Pulmonary artery endothelial cell (primary cell): ENCODE measurements around the gene CAMK2D. TPM values are rescaled to one million over a fixed set of nuclear protein-coding genes. Genes with fewer than 3 reads are reported as not detected.
A peak's percentile ranks its signal among the peaks of the same experiment; 100 is the strongest.

Source experiments
- DNase-seq: peaks from one replicate; pipeline ENCODE4 v3.0.0-alpha.2; 2011; ENCODE audit warnings: low read depth, low spot score
- total RNA-seq: library from RNA; depleted of rRNA; stranded (reverse); fragments of >200 nt; gene quantifications from 2 replicates; pipeline ENCODE4 v1.2.3, GENCODE V29; 2014

CAMK2D gene
- total RNA-seq, 1 donor from 2014 or later, result 38.1 TPM

DNA sequence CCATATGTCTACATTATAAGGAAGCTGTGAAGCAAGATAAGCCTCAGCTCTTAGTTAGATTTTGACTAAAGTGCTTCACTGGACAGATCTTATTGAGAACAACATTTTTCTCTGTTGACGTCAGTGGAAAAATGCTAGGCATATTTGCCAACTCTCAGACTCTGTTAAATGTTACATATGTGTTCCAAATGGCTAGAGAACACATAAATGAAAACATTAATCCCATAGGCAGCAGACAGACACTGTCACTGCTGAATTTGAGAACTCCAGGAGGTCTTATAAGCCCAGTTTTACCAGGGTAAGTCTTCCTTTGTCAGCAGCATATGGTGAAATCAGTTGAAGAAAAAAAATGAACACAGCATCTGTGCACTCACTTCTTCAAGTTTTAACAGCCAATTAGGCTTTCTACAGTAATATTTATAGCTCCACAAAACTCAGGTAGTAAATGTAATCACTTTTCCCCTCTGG is 186.9 kb downstream of the CAMK2D start:
- DNase-seq, result peak; percentile 37

DNA sequence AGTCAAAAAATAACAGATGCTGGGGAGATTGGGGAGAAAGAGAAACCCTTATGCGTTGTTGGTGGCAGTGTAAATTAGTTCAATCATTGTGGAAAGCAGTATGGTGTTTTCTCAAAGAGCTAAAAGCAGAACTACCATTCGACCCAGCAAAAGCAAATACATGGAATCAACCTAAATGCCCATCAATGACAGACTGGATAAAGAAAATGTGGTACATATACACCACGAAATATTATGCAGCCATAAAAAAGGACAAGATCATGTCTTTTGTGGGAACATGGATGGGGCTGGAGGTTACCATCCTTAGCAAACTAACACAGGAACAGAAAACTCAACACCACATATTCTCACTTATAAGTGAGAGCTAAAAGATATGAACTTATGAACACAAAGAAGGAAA is 188.9 kb downstream of the CAMK2D start:
- DNase-seq, result no peak

DNA sequence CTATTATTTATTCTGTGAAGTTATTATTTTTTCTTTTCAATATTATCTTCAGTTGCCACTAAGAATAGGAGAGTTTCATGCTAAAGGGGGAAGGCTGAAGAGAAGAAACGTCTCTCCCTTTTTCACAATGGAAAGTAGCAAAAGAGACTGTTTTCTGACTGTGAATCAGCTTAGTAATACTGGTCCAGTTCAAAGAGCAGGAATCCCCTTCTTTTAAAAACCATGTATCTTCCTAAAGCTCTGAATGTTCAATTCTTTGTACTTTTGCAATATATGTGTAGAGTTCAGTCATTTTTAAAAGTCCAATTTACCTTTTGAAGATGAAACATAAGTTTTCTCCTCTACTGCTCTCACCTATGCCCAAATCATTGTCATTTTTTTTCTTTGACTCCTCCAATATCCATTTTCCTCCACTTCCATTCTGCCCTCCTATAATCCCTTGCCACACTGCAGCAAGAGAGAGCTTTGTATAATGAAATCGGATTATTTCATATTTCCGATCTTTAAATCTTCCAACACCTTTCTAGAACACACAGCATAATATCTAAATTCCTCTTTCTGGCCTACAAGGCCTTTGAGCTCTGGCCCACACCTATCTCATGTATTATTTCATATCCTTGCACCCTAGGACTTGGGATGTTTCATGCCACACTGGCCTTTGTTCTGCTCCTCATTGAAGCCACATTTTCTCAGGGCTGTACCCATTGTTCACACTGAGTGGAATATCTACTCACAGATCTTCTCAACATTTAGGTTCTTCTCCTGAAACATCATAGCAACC is 195.3 kb downstream of the CAMK2D start:
- DNase-seq, result no peak

DNA sequence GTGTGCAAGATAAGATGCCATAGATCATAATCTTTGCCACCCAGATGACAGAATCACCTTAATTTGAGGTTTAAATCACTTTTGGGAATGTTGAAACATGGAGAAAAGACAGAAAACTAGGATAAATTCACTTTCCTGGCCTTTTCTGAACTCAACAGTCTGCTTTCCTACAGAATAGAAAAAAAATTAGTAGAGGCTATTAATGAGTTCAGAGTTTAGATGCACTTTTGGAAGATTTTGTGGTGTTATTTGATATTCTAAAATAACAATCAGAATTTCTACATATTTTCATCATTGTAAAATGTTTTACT is 195.9 kb downstream of the CAMK2D start:
- no peak for DNase-seq

DNA sequence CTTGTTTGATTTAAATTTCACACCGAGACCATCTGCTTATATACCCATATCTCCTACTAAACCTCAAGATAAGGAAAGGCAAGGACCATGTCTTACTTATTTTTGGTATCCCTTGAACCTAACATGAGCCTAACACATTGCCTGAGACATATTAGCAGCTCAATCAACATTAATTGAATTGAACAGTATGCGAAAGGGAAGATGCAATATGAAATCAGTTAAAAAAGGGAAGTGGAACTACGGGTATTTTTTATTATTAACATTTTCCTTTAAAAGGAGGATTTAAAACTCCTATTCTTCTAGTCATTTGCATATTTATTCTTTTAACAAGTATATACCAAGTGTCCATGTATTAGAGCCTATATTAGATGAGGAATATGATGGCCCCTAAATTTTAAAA is 197.0 kb downstream of the CAMK2D start:
- no peak for DNase-seq

DNA sequence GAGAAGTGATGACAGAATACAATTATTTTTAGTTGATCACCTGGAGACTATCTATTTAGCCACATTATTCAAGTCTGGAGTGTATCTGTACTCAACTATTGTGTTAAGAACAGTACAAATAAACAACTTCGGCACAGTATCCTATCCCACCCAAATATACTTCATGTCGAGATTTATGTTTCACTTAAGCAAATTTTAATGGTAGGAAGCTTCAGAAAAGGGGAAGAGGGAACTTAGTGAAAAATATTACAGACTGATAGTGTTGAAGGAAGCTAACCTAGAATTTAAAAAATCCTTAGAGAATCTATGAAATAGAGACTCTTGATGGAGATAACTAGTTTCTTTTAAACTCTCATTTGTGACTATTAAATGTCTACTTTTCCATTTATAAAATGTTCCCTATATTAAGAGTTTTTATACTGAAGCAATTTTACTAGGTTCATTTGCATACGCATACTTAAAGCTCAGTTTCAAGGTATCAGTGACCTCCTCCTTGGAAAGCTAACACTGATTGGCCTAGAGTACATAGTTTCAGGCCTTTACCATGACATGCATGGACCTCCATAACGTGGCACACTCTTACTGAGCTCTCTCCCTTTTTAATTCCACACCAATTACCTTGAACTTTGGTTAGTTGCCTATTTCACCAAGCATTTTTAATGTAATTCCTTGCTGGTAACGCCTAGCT is 197.7 kb downstream of the CAMK2D start:
- DNase-seq, result no peak

DNA sequence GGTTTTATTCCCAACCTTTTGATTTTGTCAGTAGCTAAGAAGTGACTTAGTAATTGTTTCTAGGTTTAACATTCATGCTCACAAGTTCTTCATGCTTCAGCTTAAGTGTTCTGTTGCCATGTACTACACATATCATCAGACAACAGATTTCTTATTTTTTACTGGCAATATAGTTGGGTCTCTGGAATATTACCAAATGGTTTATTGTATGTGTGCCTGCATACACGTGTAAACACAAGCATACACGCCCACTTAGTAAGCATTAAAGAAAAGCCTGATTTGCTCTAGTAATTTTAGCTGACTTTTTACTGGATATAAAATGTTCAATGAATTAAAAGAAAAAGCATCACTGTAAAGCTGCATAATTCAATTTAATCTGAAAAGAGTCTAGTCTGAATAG is 199.8 kb downstream of the CAMK2D start:
- no peak for DNase-seq

DNA sequence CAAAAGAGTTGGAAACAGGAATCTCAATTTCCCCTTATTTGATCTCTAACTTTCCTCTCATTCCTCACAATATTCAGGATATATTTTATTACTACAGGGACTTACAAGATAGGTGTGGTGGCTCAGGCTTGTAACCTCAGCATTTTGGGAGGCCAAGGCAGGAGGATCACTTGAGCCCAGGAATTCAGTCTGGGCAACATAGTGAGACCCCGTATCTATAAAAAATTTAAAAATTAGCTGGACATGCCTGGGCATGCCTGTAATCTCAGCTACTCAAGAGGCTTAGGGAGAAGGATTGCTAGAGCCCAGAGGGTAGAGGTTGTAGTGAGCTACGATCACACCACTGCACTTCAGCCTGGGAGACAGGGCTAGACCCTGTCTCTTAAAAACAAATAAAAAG is 200.4 kb downstream of the CAMK2D start:
- no peak for DNase-seq

DNA sequence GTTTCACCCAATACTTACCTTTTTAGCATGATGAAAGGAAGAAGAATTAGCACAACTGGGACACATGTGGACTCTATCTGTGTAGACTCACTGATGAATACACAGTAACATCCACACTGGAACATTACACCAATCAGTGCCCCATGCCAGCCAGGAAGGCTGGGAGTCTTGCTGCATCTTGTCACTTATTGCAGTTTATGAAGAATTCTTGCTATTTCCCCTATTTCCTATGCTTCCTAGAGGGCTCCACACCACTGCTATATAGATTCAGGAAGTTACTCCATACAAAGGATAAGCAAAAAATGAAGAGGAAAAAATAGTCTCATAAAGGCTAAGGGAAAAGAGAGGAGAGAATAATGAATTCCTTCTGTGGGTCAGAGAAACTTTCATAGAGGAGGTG is 201.0 kb downstream of the CAMK2D start:
- no peak for DNase-seq

DNA sequence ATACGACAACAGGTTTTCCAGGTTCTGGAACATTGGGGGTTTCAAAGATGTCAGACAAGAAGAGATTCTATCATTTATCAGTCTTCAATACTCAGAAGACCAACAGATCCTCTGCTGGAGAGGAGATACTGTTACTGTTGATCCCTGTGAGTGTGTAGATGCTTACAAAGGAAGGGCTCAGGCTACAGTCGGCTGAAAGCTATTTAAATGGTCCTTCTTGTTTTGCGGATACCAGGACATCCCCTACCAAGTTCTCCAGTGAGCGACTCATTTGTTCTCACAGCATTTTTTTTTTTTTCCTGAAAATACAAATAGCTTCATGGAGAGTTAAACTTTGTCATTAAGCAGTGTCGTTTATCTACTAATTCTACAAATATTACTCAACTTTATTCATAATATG is 201.6 kb downstream of the CAMK2D start:
- DNase-seq, result no peak

DNA sequence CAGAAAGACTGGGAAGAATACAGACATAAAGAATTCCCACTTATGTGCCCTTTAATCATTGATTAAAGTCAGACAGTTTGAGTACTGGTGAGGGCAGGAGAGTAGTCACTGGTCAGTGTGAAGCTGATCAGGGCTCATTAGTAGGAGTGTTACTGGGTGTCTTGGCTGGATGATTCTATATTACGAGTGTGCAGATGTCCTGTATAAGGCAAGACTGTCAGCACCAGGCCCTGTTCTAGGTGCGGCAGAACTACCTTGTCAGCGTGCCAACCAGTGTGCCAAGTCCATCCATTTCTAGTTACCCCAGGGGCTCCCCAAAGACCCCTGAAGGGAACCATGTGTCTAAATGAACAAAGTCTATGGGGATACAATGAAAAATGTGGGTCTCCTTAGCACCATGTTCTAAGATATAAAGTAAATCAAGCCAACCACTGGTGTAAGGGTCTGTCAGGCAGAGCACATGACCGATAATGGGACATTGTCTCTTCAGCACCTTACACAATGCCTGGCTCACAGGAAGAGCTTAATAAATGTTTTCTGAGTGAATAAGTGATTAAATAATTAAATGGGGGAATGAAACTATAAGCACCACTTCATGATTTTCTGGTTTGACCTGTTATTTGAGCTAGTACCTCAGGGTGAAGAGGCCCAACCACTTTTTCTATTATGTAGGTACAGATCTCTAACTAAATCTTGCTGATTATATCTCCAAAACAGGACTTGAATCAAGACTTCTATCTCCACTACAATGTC is 205.0 kb downstream of the CAMK2D start:
- no peak for DNase-seq

DNA sequence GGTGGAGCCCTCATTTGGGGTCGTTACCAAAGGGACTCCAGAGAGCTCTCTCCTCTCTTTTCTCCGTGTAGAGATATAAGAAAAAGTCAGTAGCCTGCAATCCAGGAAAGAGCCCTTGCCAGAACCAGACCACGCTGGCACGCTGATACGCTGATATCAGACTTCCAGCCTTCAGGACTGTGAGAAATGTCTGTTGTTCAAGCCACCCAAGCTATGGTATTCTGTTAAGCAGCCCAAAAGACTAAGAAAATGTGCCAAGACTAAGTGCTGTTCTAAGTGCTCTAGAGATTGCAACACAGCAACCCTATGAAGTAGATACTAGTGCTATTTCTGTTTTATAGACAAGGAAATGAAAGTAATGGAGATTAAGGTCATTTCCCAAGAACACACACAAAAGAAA is 205.7 kb downstream of the CAMK2D start:
- DNase-seq, result no peak

DNA sequence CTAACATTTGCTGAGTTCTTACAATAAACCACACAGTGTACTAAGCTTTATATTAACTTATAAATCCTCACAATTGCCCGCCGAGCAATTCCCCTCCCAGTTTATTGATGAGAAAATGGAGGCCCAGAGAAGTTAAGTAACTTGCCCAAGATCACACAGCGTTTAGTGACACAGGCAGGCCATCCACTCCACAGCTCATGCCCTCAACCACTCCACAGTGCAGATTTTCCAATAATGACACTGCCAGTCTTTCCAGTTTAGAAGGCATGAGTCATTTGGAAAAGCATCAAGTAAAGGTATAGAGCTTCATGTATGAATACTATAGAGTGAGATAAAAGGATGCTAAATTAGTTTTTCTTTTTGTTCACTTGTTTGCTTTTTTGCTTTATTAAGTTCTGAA is 208.5 kb downstream of the CAMK2D start:
- no peak for DNase-seq

DNA sequence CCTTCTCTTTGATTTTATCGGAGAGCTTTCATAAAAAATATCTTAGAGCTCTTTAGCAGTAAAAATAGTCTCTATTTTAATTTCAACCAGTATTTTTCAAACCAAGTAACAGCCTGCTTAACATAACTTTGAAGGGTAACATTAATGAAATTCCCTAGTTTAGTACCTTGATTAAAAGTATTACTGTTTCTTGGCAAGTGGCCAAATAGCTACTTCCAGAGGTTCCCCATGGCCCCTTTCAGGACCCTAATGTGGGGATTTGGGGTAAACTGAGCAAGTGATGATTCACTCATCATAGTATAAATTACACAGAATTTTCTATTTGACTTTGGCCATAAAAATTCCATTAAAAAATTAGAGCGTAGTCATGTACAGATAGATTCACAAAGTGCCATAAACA is 211.0 kb downstream of the CAMK2D start:
- no peak for DNase-seq

DNA sequence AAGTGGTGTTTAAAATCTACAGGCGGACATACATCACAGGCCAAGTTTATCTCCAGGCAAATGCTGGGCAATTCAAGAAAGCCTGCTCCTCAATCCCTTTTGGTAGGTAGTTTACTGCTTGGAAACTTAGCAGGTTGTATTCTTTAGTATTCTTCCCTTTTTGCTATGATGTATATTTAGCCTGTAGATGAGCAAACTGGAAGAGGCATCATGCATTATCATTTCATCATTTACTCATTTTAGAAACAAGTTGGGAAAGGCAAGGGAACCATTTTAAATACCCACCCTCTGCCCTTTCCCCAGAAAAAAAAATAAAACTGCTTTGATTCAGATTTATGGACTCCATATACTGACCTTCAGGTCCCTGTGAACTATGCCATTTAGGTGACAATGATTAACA is 213.2 kb downstream of the CAMK2D start:
- DNase-seq, result no peak

DNA sequence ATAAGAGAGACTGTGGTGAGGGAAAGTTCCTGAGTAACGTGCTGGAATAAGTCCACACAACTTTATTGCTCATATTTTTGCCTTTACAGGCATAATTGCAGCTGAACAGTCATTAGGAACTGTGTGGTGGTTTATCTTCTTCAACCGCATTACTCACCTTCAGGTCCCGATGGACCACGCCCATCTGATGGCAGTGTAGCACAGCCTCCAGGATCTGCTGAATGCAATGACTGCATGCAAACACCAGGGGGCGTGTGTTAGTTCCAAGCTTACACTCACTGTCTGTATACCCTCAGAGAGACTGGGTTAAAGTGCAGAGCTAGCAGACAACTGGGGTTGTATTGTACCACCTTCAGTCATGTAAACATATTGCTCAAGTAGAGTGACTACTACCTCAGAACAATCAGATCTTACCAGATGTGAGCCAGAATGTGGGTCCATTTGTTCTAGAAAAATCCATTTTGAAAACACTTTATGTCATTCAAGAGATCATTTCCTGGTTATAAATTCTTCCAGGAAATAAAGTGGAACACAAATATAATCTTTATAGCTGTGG is 214.0 kb downstream of the CAMK2D start:
- peak; percentile 82 for DNase-seq

DNA sequence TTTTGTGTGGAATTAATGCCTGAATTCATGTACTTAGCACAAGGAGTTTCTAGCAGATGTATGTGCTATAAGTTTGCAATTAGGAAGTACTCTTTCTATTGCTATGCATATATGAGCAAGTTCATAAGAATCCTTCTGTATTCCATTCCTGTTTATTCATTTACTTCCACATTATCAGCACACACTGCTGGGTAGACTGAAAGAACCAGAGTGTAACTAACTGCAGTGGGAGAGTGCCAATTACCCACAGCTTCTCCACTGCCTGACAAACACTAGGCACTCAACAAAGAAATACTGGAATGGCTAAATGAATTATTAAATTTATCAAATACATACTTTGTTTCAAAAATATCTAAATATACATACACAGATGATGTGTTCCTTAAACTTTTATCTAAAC is 219.6 kb downstream of the CAMK2D start:
- no peak for DNase-seq

DNA sequence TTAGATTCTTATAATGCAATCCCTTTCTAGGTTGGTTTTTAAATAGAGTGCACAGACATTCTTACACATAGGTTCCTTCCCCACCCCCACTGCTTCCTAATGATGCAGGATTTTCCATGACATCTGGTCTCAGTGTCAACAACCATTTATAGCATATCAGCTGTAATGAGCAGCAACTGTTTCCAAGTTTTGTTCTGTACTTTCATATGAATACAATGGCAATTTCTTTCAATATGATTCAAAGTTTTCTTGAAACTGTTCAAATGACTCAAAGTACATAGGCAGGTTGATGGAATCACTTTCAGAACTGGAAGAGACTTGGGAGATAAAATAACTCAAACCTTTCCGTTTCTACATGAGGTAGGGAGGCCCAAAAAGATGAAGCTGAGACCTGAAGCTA is 220.7 kb downstream of the CAMK2D start:
- DNase-seq, result peak; percentile 20

DNA sequence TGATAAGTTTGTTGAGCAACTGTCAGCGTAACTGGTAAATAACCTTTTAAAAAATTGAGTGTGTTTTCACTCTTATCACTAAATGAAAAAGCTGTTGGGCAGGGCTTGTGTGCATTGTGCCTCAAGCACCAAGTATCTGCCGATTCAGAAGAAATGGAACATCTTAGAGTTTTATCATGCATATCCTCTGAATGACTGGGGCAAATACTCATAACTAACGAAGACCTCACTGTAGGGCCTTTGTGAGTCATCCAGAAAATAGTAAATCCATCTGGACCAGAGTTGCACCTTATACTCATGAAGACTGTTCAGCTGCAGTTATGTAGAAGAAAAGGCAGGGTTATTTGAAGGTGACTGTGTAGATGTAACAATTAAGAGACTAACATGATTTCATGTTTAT is 222.1 kb downstream of the CAMK2D start:
- no peak for DNase-seq

DNA sequence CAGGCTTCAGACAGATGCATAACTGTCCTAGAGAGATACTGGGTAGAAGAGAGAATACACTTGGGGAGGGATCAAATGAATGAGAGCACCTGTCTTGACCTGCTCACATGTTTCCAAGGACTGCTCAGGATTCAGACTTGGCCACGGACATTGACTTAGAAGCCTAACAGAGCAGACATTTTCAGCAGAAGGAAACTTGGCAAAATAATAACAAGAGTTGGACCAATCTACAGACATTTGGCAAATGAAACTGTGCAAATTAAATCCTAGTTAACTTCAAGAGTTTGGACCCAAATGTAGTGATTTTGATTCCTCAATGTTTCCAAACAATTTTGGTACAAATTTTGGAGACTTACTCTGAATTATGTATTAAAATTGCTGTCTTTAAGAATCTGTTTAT is 223.9 kb downstream of the CAMK2D start:
- no peak for DNase-seq

DNA sequence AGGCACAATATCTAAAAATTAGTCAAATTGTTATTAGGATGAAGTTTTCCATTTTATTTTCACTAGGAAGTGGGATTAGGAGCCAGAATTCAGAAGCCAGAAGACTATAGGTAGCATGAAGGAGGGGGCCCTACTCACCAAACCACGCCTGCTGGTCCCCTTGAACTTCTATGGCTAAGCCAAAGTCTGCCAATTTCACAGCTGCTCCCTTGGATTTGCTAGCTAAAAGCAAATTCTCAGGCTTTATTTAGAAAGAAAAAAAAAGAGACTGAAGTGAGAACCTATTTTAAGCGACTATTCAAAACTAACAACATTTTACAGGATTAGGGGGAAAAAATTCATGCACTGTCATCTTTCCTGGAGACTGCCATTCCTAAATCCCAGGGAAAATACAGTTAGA is 224.3 kb downstream of the CAMK2D start:
- no peak for DNase-seq

DNA sequence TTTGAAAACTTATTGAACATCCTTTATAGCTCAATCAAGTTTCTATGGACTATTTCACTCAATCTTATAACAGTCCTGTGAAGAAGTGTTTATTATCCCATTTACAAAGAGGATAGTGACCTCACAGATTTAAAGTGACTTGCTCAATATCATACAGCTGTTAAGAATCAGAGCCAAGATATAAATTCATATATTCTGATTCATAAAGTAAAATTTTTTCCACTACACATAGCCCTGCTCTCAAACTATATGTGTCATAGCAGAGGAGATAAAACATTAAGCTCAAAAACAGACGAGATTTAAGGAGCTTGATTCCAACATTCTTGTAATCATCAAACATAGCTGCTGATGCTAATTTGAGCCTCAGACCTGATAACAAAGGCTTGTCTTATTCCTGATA is 226.8 kb downstream of the CAMK2D start:
- DNase-seq, result no peak
